Activated naive CD4-positive, alpha-beta T cell treated with anti-CD3 and anti-CD28 coated beads, Interleukin-2, amount 50 U/mL, for 72 hours (primary cell): ENCODE data around the gene CCR5. TPM values are rescaled to one million over a fixed set of nuclear protein-coding genes. Genes with fewer than 3 reads are reported as not detected.

Experiments
- ATAC-seq, 2 donors: fragments of 150-1000 bp; cut with Tn5 transposase; 2 replicates each; pipeline ENCODE4 v1.10.0; 2021; ENCODE audit warnings: mild to moderate bottlenecking in 2 of 2, moderate library complexity in 2 of 2
- DNase-seq, 2 donors: peaks; one replicate each; pipeline ENCODE4 v3.0.0; 2021 to 2022; ENCODE audit warnings: low spot score in 2 of 2
- H3K27ac Mint-ChIP-seq, 2 donors: one replicate each; pipeline ENCODE4 v1.8.0; 2022; ENCODE audit warnings: mild to moderate bottlenecking in 2 of 2, mixed read lengths in 2 of 2
- H3K36me3 Mint-ChIP-seq, 2 donors: one replicate each; pipeline ENCODE4 v1.8.0; 2022; ENCODE audit warnings: mixed read lengths in 2 of 2
- H3K9me3 Mint-ChIP-seq, 2 donors: one replicate each; pipeline ENCODE4 v1.8.0; 2022; ENCODE audit warnings: mixed read lengths in 2 of 2
- total RNA-seq, 2 donors: library from RNA; stranded (reverse); gene quantifications; one replicate each; pipeline ENCODE4 v1.2.3, GENCODE V29; 2022

Gene CCR5
- total RNA-seq, 2 donors from 2014 or later, result 0.25 TPM; not detected in 1

DNA sequence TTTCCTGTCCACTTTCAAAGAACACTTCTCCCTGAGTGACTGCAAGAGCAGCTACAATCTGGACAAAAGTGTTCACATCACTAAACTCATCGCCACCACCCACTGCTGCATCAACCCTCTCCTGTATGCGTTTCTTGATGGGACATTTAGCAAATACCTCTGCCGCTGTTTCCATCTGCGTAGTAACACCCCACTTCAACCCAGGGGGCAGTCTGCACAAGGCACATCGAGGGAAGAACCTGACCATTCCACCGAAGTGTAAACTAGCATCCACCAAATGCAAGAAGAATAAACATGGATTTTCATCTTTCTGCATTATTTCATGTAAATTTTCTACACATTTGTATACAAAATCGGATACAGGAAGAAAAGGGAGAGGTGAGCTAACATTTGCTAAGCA, 38.1 kb downstream of the CCR5 start:
- no peak overlapping the region for H3K27ac Mint-ChIP-seq
- DNase-seq (no peak), ATAC-seq (no peak)
- peaks cover 0 to 4% of the 10 kb centered on the region in 2 donors for H3K9me3 Mint-ChIP-seq
- peaks cover 4 to 7% of the 10 kb centered on the region in 2 donors for H3K36me3 Mint-ChIP-seq

GRCh38 chr3:46409739-46410489, 39.2 kb downstream of the CCR5 start:
- Mint-ChIP-seq H3K9me3 (peaks cover 0 to 4% of the 10 kb centered on the region in 2 donors), H3K27ac (no peak overlapping the region), H3K36me3 (peaks cover 4 to 7% of the 10 kb centered on the region in 2 donors)
- DNase-seq, result no peak
- ATAC-seq, result no peak

DNA sequence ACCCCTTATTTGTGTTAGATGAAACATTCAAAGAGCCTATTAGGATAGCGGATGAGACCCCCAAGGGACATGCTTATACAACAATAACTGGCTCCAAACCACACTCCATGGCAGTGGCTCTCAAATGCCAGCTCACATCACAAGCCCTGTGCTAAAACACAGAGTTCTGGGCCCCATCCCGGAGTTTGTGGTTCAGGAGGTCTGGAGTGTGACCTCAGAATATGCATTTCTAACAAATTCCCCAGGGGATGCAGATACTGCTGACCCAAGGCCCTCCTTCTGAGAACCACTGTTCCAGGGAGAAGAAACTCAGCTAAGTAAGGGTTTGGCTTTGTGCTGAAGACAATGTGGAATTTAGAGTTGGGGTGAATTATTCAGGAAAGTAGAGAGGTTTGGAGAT, 39.9 kb downstream of the CCR5 start:
- Mint-ChIP-seq H3K9me3 (peaks cover 0 to 4% of the 10 kb centered on the region in 2 donors), H3K36me3 (peaks cover 4 to 7% of the 10 kb centered on the region in 2 donors), H3K27ac (no peak overlapping the region)
- ATAC-seq (no peak), DNase-seq (no peak)

GRCh38 chr3:46411271-46411670, 40.5 kb downstream of the CCR5 start:
- DNase-seq, result no peak
- ATAC-seq, result no peak
- Mint-ChIP-seq H3K36me3 (peaks cover 4 to 7% of the 10 kb centered on the region in 2 donors), H3K9me3 (peaks cover 0 to 4% of the 10 kb centered on the region in 2 donors), H3K27ac (no peak overlapping the region)

DNA sequence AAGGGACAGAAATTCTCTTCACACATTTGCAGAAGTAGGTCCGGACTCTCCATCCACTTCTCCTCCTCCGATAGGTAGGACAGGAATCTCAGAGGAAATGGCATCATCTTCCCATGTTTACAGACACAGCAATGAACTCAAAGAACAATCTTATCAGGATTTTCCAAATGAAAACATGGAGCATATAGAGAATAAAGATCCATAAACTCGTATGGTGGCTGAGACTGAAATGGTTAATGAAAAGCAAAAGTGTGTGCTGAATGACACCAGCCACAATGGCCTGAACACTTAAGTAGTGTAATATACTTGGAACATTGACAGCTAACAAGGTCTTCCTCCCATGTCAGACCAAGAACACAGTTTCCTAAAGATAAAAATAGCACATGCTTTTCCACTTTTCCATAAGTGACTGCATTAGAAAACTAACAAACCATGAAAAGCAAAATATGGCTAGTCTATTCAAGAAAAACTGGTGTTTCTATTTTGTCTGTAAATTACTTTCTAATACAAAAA, 42.1 kb downstream of the CCR5 start:
- ATAC-seq, result no peak
- H3K9me3 Mint-ChIP-seq, result no peaks in the 10 kb centered on the region
- no peak for DNase-seq
- H3K27ac Mint-ChIP-seq, result no peak overlapping the region
- H3K36me3 Mint-ChIP-seq, result no peaks in the 10 kb centered on the region

- H3K9me3 Mint-ChIP-seq, result no peaks in the 10 kb centered on the region
- no peaks in the 10 kb centered on the region for H3K36me3 Mint-ChIP-seq
- ATAC-seq, result no peak
- DNase-seq, result no peak
- no peak overlapping the region for H3K27ac Mint-ChIP-seq
Observed at GRCh38 chr3:46413951-46414350, 43.2 kb downstream of the CCR5 start.

- H3K9me3 Mint-ChIP-seq, result no peaks in the 10 kb centered on the region
- ATAC-seq (no peak), DNase-seq (no peak)
- H3K27ac Mint-ChIP-seq, result no peak overlapping the region
- no peaks in the 10 kb centered on the region for H3K36me3 Mint-ChIP-seq
Observed at GRCh38 chr3:46414739-46415138, 44.0 kb downstream of the CCR5 start.

DNA sequence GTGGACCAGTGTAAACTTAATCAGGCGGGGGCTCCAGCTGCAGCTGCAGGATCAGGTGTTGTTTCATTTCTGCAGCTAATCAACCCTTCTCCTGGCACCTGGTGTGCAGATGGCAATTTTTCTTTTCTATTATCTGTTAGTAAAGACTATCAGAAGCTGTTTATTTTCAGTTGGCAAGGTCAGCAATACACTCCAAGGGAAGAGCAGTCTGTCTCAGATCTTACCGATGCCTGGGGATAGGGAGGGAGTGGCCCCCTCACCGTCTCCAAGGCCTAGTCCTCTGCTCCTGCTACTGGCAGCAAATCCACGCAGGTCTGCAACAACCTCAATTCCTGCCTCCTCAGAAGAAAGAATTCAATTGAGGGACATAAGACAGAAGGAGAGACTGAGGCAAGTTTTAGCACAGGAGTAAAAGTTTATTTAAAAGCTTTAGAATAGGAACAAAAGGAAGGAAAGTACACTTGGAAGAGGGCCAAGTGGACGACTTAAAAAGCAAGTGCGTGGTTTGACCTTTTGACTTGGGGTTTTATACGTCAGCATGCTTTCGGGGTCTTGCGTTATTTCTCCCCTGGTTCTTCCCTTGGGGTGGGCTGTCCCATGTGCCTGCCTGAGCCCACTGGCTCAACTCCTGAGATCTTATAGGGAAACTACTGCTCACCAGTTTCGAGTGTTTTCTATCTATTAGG, 45.5 kb downstream of the CCR5 start:
- ATAC-seq (no peak), DNase-seq (no peak)
- Mint-ChIP-seq H3K9me3 (no peaks in the 10 kb centered on the region), H3K36me3 (no peaks in the 10 kb centered on the region), H3K27ac (no peak overlapping the region)

GRCh38 chr3:46416811-46417510, 46.2 kb downstream of the CCR5 start:
- no peaks in the 10 kb centered on the region for H3K36me3 Mint-ChIP-seq
- no peaks in the 10 kb centered on the region for H3K9me3 Mint-ChIP-seq
- no peak for ATAC-seq
- no peak for DNase-seq
- no peak overlapping the region for H3K27ac Mint-ChIP-seq

GRCh38 chr3:46417841-46418611, 47.3 kb downstream of the CCR5 start:
- ATAC-seq (no peak), DNase-seq (no peak)
- Mint-ChIP-seq H3K9me3 (no peaks in the 10 kb centered on the region), H3K27ac (no peak overlapping the region), H3K36me3 (no peaks in the 10 kb centered on the region)

- H3K27ac Mint-ChIP-seq, result no peak overlapping the region
- DNase-seq, result no peak
- no peaks in the 10 kb centered on the region for H3K36me3 Mint-ChIP-seq
- H3K9me3 Mint-ChIP-seq, result no peaks in the 10 kb centered on the region
- no peak for ATAC-seq
Observed at GRCh38 chr3:46419816-46420215, 49.1 kb downstream of the CCR5 start.

- DNase-seq, result no peak
Observed at GRCh38 chr3:46420931-46421330, 50.2 kb downstream of the CCR5 start.

GRCh38 chr3:46422617-46423016, 51.9 kb downstream of the CCR5 start:
- no peak for ATAC-seq
- no peak overlapping the region for H3K27ac Mint-ChIP-seq

More at GRCh38 chr3:46420931-46421330, 50.2 kb downstream of the CCR5 start:
- no peak overlapping the region for H3K27ac Mint-ChIP-seq
- H3K9me3 Mint-ChIP-seq, result no peaks in the 10 kb centered on the region
- no peak for ATAC-seq
- H3K36me3 Mint-ChIP-seq, result no peaks in the 10 kb centered on the region

DNA sequence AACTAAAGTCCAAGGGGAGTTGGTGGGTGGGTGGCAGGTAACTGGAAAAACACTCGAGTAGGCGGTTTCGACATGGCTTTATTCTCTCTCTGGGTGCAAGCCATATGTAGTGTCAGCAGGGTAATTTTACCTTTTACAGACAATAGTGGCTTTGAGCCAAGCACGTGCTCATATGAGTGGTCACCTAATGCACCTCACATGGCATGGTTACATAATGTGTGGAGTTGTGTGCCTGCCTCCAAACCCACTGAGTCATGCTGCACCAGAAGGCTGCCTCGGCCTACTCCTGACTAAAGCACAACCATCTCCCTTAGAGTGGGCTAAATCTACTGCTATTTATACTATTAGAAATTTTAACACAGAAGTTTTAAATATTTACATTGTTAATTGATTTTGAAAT, 52.8 kb downstream of the CCR5 start:
- Mint-ChIP-seq H3K36me3 (no peaks in the 10 kb centered on the region), H3K9me3 (no peaks in the 10 kb centered on the region), H3K27ac (no peak overlapping the region)
- no peak for DNase-seq
- ATAC-seq, result no peak

More at GRCh38 chr3:46422617-46423016, 51.9 kb downstream of the CCR5 start:
- Mint-ChIP-seq H3K36me3 (no peaks in the 10 kb centered on the region), H3K9me3 (no peaks in the 10 kb centered on the region)
- DNase-seq, result no peak
